Activated CD4-positive, CD25-positive, alpha-beta regulatory T cell (primary cell): ENCODE data around the gene CERS5.
"Not testable (repeated sequence)": the region's sequence is repeated elsewhere in the genome, so short reads cannot be mapped to it uniquely, and the experiment has no call there.

Source experiments
- DNase-seq, 4 experiments: peaks; one replicate each; lab custom pipeline; 2025; lab: John Stamatoyannopoulos, UW

Gene CERS5

GRCh38 chr12:50103767-50104321, 63.3 kb downstream of the CERS5 start, which contains the start of gene GPD1:
TSS of gene GPD1 (plus strand) at chr12:50104008. CDS start at chr12:50104051, 43 bp downstream.
- DNase-seq, result no peak

- no peak for DNase-seq
Measured at GRCh38 chr12:50103351-50103750, 63.8 kb downstream of the CERS5 start.

GRCh38 chr12:50102646-50103309, 64.4 kb downstream of the CERS5 start:
- no peak for DNase-seq

- DNase-seq, result no peak
Measured at GRCh38 chr12:50102131-50102531, 65.0 kb downstream of the CERS5 start.

GRCh38 chr12:50101663-50102062, 65.5 kb downstream of the CERS5 start:
- DNase-seq, result no peak

GRCh38 chr12:50100561-50100960, 66.6 kb downstream of the CERS5 start:
- no peak for DNase-seq

- no peak for DNase-seq
Measured at GRCh38 chr12:50099302-50100008, 67.7 kb downstream of the CERS5 start.

- no peak for DNase-seq
Measured at GRCh38 chr12:50097952-50098351, 69.2 kb downstream of the CERS5 start.

- DNase-seq, result no peak
Measured at GRCh38 chr12:50090391-50090790, 76.8 kb downstream of the CERS5 start.

GRCh38 chr12:50089730-50090129, 77.4 kb downstream of the CERS5 start:
- DNase-seq, result no peak

- peak in 2 of 4 experiments; percentile 11 to 15 for DNase-seq
Measured at GRCh38 chr12:50088577-50089335, 78.4 kb downstream of the CERS5 start.

- no peak for DNase-seq
Measured at GRCh38 chr12:50087995-50088394, 79.2 kb downstream of the CERS5 start.

GRCh38 chr12:50087151-50087550, 80.0 kb downstream of the CERS5 start:
- DNase-seq, result no peak

- no peak for DNase-seq
Measured at GRCh38 chr12:50086148-50086547, 81.0 kb downstream of the CERS5 start.

GRCh38 chr12:50085615-50086072, 81.5 kb downstream of the CERS5 start:
- DNase-seq, result no peak

GRCh38 chr12:50084775-50085614, 82.2 kb downstream of the CERS5 start, which contains the start of gene SMARCD1:
TSS of gene SMARCD1 (plus strand) at chr12:50085342. CDS start at chr12:50085370, 28 bp downstream.
- DNase-seq, result peak; percentile 67 to 76 (median 68)

- DNase-seq, result not testable (repeated sequence)
Measured at GRCh38 chr12:50084409-50084774, 82.8 kb downstream of the CERS5 start.

- no peak for DNase-seq
Measured at GRCh38 chr12:50083301-50083700, 83.9 kb downstream of the CERS5 start.

- no peak for DNase-seq
Measured at GRCh38 chr12:50082644-50083043, 84.5 kb downstream of the CERS5 start.

GRCh38 chr12:50081096-50081808, 85.9 kb downstream of the CERS5 start:
- no peak for DNase-seq

- no peak for DNase-seq
Measured at GRCh38 chr12:50079771-50080170, 87.4 kb downstream of the CERS5 start.
